Islet precursor cell (in vitro differentiated cells): Measurements from ENCODE around the gene PRKG1.

Source experiments
- DNase-seq: peaks from one replicate; pipeline ENCODE4 v3.0.0-alpha.2; 2018

PRKG1 gene

GRCh38 chr10:51617576-51618235 is 543.4 kb downstream of the PRKG1 start:
- DNase-seq: no peak

- DNase-seq: no peak
These were observed 545.1 kb downstream of the PRKG1 start for GRCh38 chr10:51619365-51619764.

- DNase-seq: no peak
These were observed 545.8 kb downstream of the PRKG1 start for GRCh38 chr10:51620131-51620530.

- DNase-seq: no peak
These were observed 549.7 kb downstream of the PRKG1 start for GRCh38 chr10:51624013-51624412.

- no peak for DNase-seq
These were observed 555.8 kb downstream of the PRKG1 start for GRCh38 chr10:51629934-51630639.

- DNase-seq: no peak
These were observed 556.3 kb downstream of the PRKG1 start for GRCh38 chr10:51630640-51631005.

- DNase-seq: no peak
These were observed 561.1 kb downstream of the PRKG1 start for GRCh38 chr10:51635436-51635835.

GRCh38 chr10:51638211-51638610 is 563.9 kb downstream of the PRKG1 start:
- no peak for DNase-seq

- DNase-seq: no peak
These were observed 564.5 kb downstream of the PRKG1 start for GRCh38 chr10:51638737-51639136.

GRCh38 chr10:51640120-51640819 is 566.0 kb downstream of the PRKG1 start:
- no peak for DNase-seq

GRCh38 chr10:51642581-51642980 is 568.3 kb downstream of the PRKG1 start:
- no peak for DNase-seq

GRCh38 chr10:51643734-51644133 is 569.4 kb downstream of the PRKG1 start:
- DNase-seq: no peak

- no peak for DNase-seq
These were observed 574.8 kb downstream of the PRKG1 start for GRCh38 chr10:51649064-51649463.

- no peak for DNase-seq
These were observed 576.8 kb downstream of the PRKG1 start for GRCh38 chr10:51651063-51651462.

GRCh38 chr10:51653025-51653424 is 578.7 kb downstream of the PRKG1 start:
- DNase-seq: no peak

- no peak for DNase-seq
These were observed 580.6 kb downstream of the PRKG1 start for GRCh38 chr10:51654918-51655317.

GRCh38 chr10:51656503-51656902 is 582.2 kb downstream of the PRKG1 start:
- DNase-seq: no peak

GRCh38 chr10:51658000-51658399 is 583.7 kb downstream of the PRKG1 start:
- no peak for DNase-seq

- no peak for DNase-seq
These were observed 585.1 kb downstream of the PRKG1 start for GRCh38 chr10:51659344-51659743.

GRCh38 chr10:51663086-51663485 is 588.8 kb downstream of the PRKG1 start:
- no peak for DNase-seq

- DNase-seq: no peak
These were observed 592.2 kb downstream of the PRKG1 start for GRCh38 chr10:51666456-51666855.

GRCh38 chr10:51667678-51668335 is 593.5 kb downstream of the PRKG1 start:
- no peak for DNase-seq

- DNase-seq: no peak
These were observed 594.0 kb downstream of the PRKG1 start for GRCh38 chr10:51668336-51668689.

- DNase-seq: no peak
These were observed 594.8 kb downstream of the PRKG1 start for GRCh38 chr10:51669041-51669440.
